B cell (primary cell): ENCODE measurements around the gene FLYWCH2. TPM values are rescaled to one million over a fixed set of nuclear protein-coding genes. Genes with fewer than 3 reads are reported as not detected.

Experiments used
- ATAC-seq: fragments of 200-7000 bp; cut with Tn5 transposase; one replicate; pipeline ENCODE4 v1.10.0; 2021; ENCODE audit warnings: low read depth, mild to moderate bottlenecking, moderate number of reproducible peaks, moderate library complexity
- CTCF ChIA-PET: fragments of 350-600 bp; sonication (Branson Sonifier 250); formaldehyde crosslinking; loops from one replicate; lab custom pipeline; 2021; ENCODE audit warnings: antibody characterized with exemption, inconsistent platforms; lab: Charles Lee
- POLR2A ChIA-PET: fragments of 350-600 bp; sonication (Branson Sonifier 250); formaldehyde crosslinking; loops from one replicate; lab custom pipeline; 2021; ENCODE audit warnings: antibody characterized with exemption; lab: Charles Lee
- DNase-seq: peaks from one replicate; pipeline ENCODE4 v3.0.0; 2013
- H2AFZ ChIP-seq: 2 replicates; pipeline ENCODE4 v1.6.1; 2012; ENCODE audit warnings: mild to moderate bottlenecking, low read depth, low read length; ENCODE audit not compliant: insufficient read depth, poor library complexity, severe bottlenecking
- H3K27ac ChIP-seq, 2 donors: 1 replicate in 1 of 2; 2 replicates in 1 of 2; pipeline ENCODE4 v1.5.1; 2012 to 2013; ENCODE audit warnings: low read length in 2 of 2, mild to moderate bottlenecking in 2 of 2, moderate library complexity in 1 of 2
- H3K27me3 ChIP-seq, 4 experiments: fragments of 200-600 bp in 1 of 4; sonication (generic) in 1 of 4; replicated peaks in 1 of 4; 1 replicate in 2 of 4; 2 replicates in 2 of 4; pipeline versions ENCODE4 v1.6.1 to v1.7.0; 2013 to 2016; ENCODE audit warnings: low read length in 3 of 4, mild to moderate bottlenecking in 2 of 4, mixed read lengths in 1 of 4, moderate library complexity in 1 of 4; ENCODE audit not compliant: insufficient read depth in 4 of 4, control insufficient read depth in 3 of 4; ENCODE audit errors: control extremely low read depth in 1 of 4
- H3K36me3 ChIP-seq, 2 experiments: replicated peaks in 1 of 2; 1 replicate in 1 of 2; 2 replicates in 1 of 2; pipeline versions ENCODE4 v1.6.1 to v1.7.1; 2013; ENCODE audit warnings: low read length in 1 of 2; ENCODE audit not compliant: insufficient read depth in 2 of 2, control insufficient read depth in 1 of 2; ENCODE audit errors: control extremely low read depth in 1 of 2, extremely low read depth in 1 of 2
- H3K4me1 ChIP-seq, 2 donors: fragments of 200-600 bp in 1 of 2; sonication (generic) in 1 of 2; 1 replicate in 1 of 2; 2 replicates in 1 of 2; pipeline versions ENCODE4 v1.5.1 to v1.6.1; 2013 to 2017; ENCODE audit warnings: low read length in 2 of 2; ENCODE audit not compliant: control insufficient read depth in 2 of 2, insufficient read depth in 2 of 2
- H3K4me2 ChIP-seq: replicated peaks from 2 replicates; pipeline ENCODE3; 2012; ENCODE audit warnings: mild to moderate bottlenecking, low read depth, low read length; ENCODE audit not compliant: poor library complexity, severe bottlenecking
- H3K4me3 ChIP-seq, 5 experiments: fragments of 200-600 bp in 1 of 5; sonication (generic) in 1 of 5; 1 replicate in 3 of 5; 2 replicates in 2 of 5; pipeline versions ENCODE4 v1.5.1 to v1.7.0; 2011 to 2016; ENCODE audit warnings: low read length in 4 of 5, mild to moderate bottlenecking in 4 of 5, low read depth in 2 of 5, control low read depth in 1 of 5, moderate library complexity in 1 of 5; ENCODE audit not compliant: insufficient read depth in 1 of 5; ENCODE audit errors: control extremely low read depth in 1 of 5, extremely low read depth in 1 of 5
- H3K79me2 ChIP-seq: fragments of 200-600 bp; sonication (generic); one replicate; pipeline ENCODE4 v1.6.0; 2016; ENCODE audit warnings: low read length; ENCODE audit not compliant: control insufficient read depth, insufficient read depth
- H3K9ac ChIP-seq: fragments of 200-600 bp; sonication (generic); 2 replicates; pipeline ENCODE4 v1.6.1; 2017; ENCODE audit warnings: mild to moderate bottlenecking, low read length, moderate library complexity
- H3K9me3 ChIP-seq, 3 donors: one replicate each; pipeline versions ENCODE4 v1.6.1 to v1.7.1; 2013; ENCODE audit warnings: low read length in 2 of 3; ENCODE audit not compliant: control insufficient read depth in 2 of 3, insufficient read depth in 1 of 3; ENCODE audit errors: control extremely low read depth in 1 of 3
- H4K20me1 ChIP-seq: 2 replicates; pipeline ENCODE4 v1.6.0; 2012; ENCODE audit warnings: mild to moderate bottlenecking, low read length; ENCODE audit not compliant: insufficient read depth, control insufficient read depth, poor library complexity, severe bottlenecking
- H3K27ac Mint-ChIP-seq: one replicate; pipeline ENCODE4 v1.8.0; 2021; ENCODE audit warnings: mixed read lengths
- H3K27me3 Mint-ChIP-seq: one replicate; pipeline ENCODE4 v1.8.0; 2021; ENCODE audit warnings: mixed read lengths
- H3K4me1 Mint-ChIP-seq: one replicate; pipeline ENCODE4 v1.8.0; 2021; ENCODE audit warnings: mixed read lengths
- H3K4me3 Mint-ChIP-seq: one replicate; pipeline ENCODE4 v1.8.0; 2021; ENCODE audit warnings: mixed read lengths
- H3K9me3 Mint-ChIP-seq: one replicate; pipeline ENCODE4 v1.8.0; 2022; ENCODE audit warnings: mixed read lengths; ENCODE audit not compliant: insufficient read depth
- EZH2 ChIP-seq: IDR thresholded peaks from 2 replicates; pipeline ENCODE4 v1.6.1; 2012; ENCODE audit warnings: borderline replicate concordance, low read depth, mild to moderate bottlenecking, moderate library complexity, low read length; ENCODE audit not compliant: insufficient read depth, poor library complexity, severe bottlenecking
- WGBS: methylation state at CpG from one replicate; pipeline ENCODE4 v1.1.5; 2013; ENCODE audit warnings: missing lambda C conversion rate; ENCODE audit not compliant: insufficient coverage; 5-methylcytosine and 5-hydroxymethylcytosine counted together
- intact Hi-C: fragments of 100-400 bp; cut with micrococcal nuclease; formaldehyde crosslinking; loops from one replicate; pipeline ENCODE4 v1.10.0; 2022
- polyA plus RNA-seq: library from polyadenylated mRNA; depleted of rRNA; stranded (reverse); fragments of >200 nt; gene quantifications from 2 replicates; pipeline ENCODE4 v1.2.3, GENCODE V29; 2012
- total RNA-seq, 2 donors: library from RNA; stranded (reverse); fragments of 120-200 nt in 1 of 2; gene quantifications; 1 replicate in 1 of 2; 2 replicates in 1 of 2; pipeline versions ENCODE4 v1.2.3 to v1.2.4, GENCODE V29; 2013 to 2022
- TF ChIP-seq, protein P1 (sequence below): fragments of 200-600 bp; IDR thresholded peaks from one replicate; pipeline ENCODE4 v1.8.0; 2022; ENCODE audit warnings: antibody characterized with exemption, mild to moderate bottlenecking

The FLYWCH2 gene
- total and polyA plus RNA-seq, 2 donors (not counting 1 experiment from before 2014, with no cell fraction given): 22.3 to 24.1 TPM

GRCh38 chr16:2854700-2855309, 28.2 kb upstream of the FLYWCH2 start:
- H3K4me1 Mint-ChIP-seq: peaks cover 4% of the 10 kb centered on the region

DNA sequence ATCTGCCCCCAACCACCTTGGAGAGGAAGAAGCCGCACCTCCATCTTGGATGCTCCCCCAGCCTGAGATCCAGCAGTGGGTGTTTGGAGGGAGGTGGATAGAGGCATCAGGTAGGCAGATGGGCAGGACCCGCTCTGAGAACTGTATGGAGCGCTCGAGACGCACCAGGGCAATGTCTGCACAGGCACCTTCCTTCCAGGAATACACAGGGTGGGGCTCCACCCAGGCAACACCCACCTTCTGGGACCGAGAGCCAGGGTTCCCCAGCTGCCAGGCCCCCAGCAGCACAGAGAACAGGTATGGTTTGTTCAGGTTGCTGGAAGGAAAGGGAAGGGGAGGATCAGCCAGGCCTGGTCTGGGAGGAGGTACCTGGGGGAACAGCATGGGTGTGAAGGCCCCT, 27.5 kb upstream of the FLYWCH2 start:
- peaks cover 0 to 51% (median 12%) of the 10 kb centered on the region in 3 donors for H3K9me3 ChIP-seq
- H2AFZ ChIP-seq: no peak overlapping the region
- H3K27me3 ChIP-seq: peaks cover 0 to 46% (median 13%) of the 10 kb centered on the region in 4 experiments
- ChIA-PET POLR2A (no interaction called here), CTCF (no interaction called here)
- H3K4me2 ChIP-seq: no peak overlapping the region
- H3K9ac ChIP-seq: no peak overlapping the region
- peaks cover 4% of the 10 kb centered on the region for H3K4me1 Mint-ChIP-seq
- H3K9me3 Mint-ChIP-seq: peaks cover 6% of the 10 kb centered on the region
- ATAC-seq (no peak), DNase-seq (no peak)
- no peaks in the 10 kb centered on the region for H3K36me3 ChIP-seq
- intact Hi-C loops: no loop called here
- TF ChIP-seq, protein P1, sequence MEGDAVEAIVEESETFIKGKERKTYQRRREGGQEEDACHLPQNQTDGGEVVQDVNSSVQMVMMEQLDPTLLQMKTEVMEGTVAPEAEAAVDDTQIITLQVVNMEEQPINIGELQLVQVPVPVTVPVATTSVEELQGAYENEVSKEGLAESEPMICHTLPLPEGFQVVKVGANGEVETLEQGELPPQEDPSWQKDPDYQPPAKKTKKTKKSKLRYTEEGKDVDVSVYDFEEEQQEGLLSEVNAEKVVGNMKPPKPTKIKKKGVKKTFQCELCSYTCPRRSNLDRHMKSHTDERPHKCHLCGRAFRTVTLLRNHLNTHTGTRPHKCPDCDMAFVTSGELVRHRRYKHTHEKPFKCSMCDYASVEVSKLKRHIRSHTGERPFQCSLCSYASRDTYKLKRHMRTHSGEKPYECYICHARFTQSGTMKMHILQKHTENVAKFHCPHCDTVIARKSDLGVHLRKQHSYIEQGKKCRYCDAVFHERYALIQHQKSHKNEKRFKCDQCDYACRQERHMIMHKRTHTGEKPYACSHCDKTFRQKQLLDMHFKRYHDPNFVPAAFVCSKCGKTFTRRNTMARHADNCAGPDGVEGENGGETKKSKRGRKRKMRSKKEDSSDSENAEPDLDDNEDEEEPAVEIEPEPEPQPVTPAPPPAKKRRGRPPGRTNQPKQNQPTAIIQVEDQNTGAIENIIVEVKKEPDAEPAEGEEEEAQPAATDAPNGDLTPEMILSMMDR: no peak
- no peak for TF ChIP-seq EZH2
- H3K4me1 ChIP-seq: peaks cover 13 to 14% of the 10 kb centered on the region in 2 donors
- H3K4me3 Mint-ChIP-seq: no peak overlapping the region
- H3K4me3 ChIP-seq: no peak overlapping the region
- H3K79me2 ChIP-seq: no peaks in the 10 kb centered on the region
- WGBS: 93% methylated on average over 6 of the region's 6 CpGs
- no peak overlapping the region for H3K27ac ChIP-seq
- H3K27me3 Mint-ChIP-seq: peaks cover 20% of the 10 kb centered on the region
- no peak overlapping the region for H3K27ac Mint-ChIP-seq
- H4K20me1 ChIP-seq: no peaks in the 10 kb centered on the region

More at GRCh38 chr16:2854700-2855309, 28.2 kb upstream of the FLYWCH2 start:
- ChIA-PET CTCF (interaction anchor here (0.6 kb wide), 1 partner anchor 52 kb away, joined by 3 read pairs; no protein-coding TSS in a partner anchor), POLR2A (no interaction called here)
- Histone ChIP-seq H3K4me1 (peaks cover 13 to 14% of the 10 kb centered on the region in 2 donors), H3K9me3 (peaks cover 0 to 49% (median 12%) of the 10 kb centered on the region in 3 donors), H3K36me3 (no peaks in the 10 kb centered on the region), H3K79me2 (no peaks in the 10 kb centered on the region), H3K4me2 (no peak overlapping the region), H3K9ac (no peak overlapping the region), H3K27ac (no peak overlapping the region), H2AFZ (no peak overlapping the region), H3K4me3 (no peak overlapping the region), H3K27me3 (peaks cover 0 to 45% (median 12%) of the 10 kb centered on the region in 4 experiments), H4K20me1 (no peaks in the 10 kb centered on the region)
- no peak for TF ChIP-seq EZH2
- TF ChIP-seq, protein P1: no peak
- intact Hi-C loops: no loop called here
- 100% methylated on average over 1 of the region's 5 CpGs for WGBS
- peaks cover 15% of the 10 kb centered on the region for H3K27me3 Mint-ChIP-seq
- H3K4me3 Mint-ChIP-seq: no peak overlapping the region
- no peak overlapping the region for H3K27ac Mint-ChIP-seq
- ATAC-seq (no peak), DNase-seq (no peak)
- H3K9me3 Mint-ChIP-seq: peaks cover 6% of the 10 kb centered on the region
